Measurements from ENCODE around the gene TKT. TPM values are rescaled to one million over a fixed set of nuclear protein-coding genes. Genes with fewer than 3 reads are reported as not detected.

TKT gene
- total RNA-seq, 4 donors from 2014 or later = 18.5 to 41.3 (median 23.8) TPM

GRCh38 chr3:53181528-53181927, 74.3 kb downstream of the TKT start:
- H3K27me3 ChIP-seq = no peaks in the 10 kb centered on the region
- in situ Hi-C loops (cut with MboI; ENCODE audit: low sequenced_read_pairs in 4 of 4) = no loop called here
- no peak overlapping the region for H3K27ac ChIP-seq
- H3K36me3 ChIP-seq = no peaks in the 10 kb centered on the region
- DNase-seq (no peak), ATAC-seq (no peak)
- no peaks in the 10 kb centered on the region for H3K9me3 ChIP-seq
- TF ChIP-seq, protein P1, sequence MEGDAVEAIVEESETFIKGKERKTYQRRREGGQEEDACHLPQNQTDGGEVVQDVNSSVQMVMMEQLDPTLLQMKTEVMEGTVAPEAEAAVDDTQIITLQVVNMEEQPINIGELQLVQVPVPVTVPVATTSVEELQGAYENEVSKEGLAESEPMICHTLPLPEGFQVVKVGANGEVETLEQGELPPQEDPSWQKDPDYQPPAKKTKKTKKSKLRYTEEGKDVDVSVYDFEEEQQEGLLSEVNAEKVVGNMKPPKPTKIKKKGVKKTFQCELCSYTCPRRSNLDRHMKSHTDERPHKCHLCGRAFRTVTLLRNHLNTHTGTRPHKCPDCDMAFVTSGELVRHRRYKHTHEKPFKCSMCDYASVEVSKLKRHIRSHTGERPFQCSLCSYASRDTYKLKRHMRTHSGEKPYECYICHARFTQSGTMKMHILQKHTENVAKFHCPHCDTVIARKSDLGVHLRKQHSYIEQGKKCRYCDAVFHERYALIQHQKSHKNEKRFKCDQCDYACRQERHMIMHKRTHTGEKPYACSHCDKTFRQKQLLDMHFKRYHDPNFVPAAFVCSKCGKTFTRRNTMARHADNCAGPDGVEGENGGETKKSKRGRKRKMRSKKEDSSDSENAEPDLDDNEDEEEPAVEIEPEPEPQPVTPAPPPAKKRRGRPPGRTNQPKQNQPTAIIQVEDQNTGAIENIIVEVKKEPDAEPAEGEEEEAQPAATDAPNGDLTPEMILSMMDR (IDR thresholded peaks at IDR 0.05 in 4 of 5, conservative IDR thresholded peaks at IDR 0.05 in 1 of 5) = no peak
- TF ChIP-seq POLR2A (IDR thresholded peaks at IDR 0.05) = no peak
- no peaks in the 10 kb centered on the region for H3K4me1 ChIP-seq
- intact Hi-C loops (cut with DNase I; ENCODE audit: low total_unique reads) = no loop called here
- H3K4me3 ChIP-seq = no peak overlapping the region

GRCh38 chr3:53181024-53181371, 74.8 kb downstream of the TKT start:
- in situ Hi-C loops (cut with MboI; ENCODE audit: low sequenced_read_pairs in 4 of 4) (no loop called here), intact Hi-C loops (cut with DNase I; ENCODE audit: low total_unique reads) (no loop called here)
- DNase-seq (no peak), ATAC-seq (no peak)
- Histone ChIP-seq H3K27ac (no peak overlapping the region), H3K4me3 (no peak overlapping the region), H3K27me3 (no peaks in the 10 kb centered on the region), H3K4me1 (no peaks in the 10 kb centered on the region), H3K9me3 (no peaks in the 10 kb centered on the region), H3K36me3 (no peaks in the 10 kb centered on the region)
- no peak for TF ChIP-seq POLR2A (IDR thresholded peaks at IDR 0.05)

GRCh38 chr3:53180305-53181023, 75.4 kb downstream of the TKT start:
- ATAC-seq = no peak
- intact Hi-C loops (cut with DNase I; ENCODE audit: low total_unique reads) = no loop called here
- no peak overlapping the region for H3K4me3 ChIP-seq
- TF ChIP-seq, protein P1 (IDR thresholded peaks at IDR 0.05 in 4 of 5, conservative IDR thresholded peaks at IDR 0.05 in 1 of 5) = no peak
- TF ChIP-seq POLR2A (IDR thresholded peaks at IDR 0.05) = no peak
- H3K27ac ChIP-seq = no peak overlapping the region
- no peak for DNase-seq
- in situ Hi-C loops (cut with MboI; ENCODE audit: low sequenced_read_pairs in 4 of 4) = no loop called here
- no peaks in the 10 kb centered on the region for H3K9me3 ChIP-seq
- no peaks in the 10 kb centered on the region for H3K36me3 ChIP-seq
- no peaks in the 10 kb centered on the region for H3K4me1 ChIP-seq
- H3K27me3 ChIP-seq = no peaks in the 10 kb centered on the region

- H3K36me3 ChIP-seq = no peaks in the 10 kb centered on the region
- H3K27ac ChIP-seq = no peak overlapping the region
Observed at GRCh38 chr3:53179580-53179979, 76.2 kb downstream of the TKT start.

GRCh38 chr3:53178246-53178645, 77.6 kb downstream of the TKT start:
- in situ Hi-C loops (cut with MboI; ENCODE audit: low sequenced_read_pairs in 4 of 4) = no loop called here
- no peak overlapping the region for H3K27ac ChIP-seq
- DNase-seq = no peak
- no peaks in the 10 kb centered on the region for H3K9me3 ChIP-seq
- intact Hi-C loops (cut with DNase I; ENCODE audit: low total_unique reads) = no loop called here
- no peaks in the 10 kb centered on the region for H3K4me1 ChIP-seq
- ATAC-seq = no peak
- no peaks in the 10 kb centered on the region for H3K27me3 ChIP-seq
- TF ChIP-seq, protein P1 (IDR thresholded peaks at IDR 0.05 in 4 of 5, conservative IDR thresholded peaks at IDR 0.05 in 1 of 5) = no peak
- TF ChIP-seq POLR2A (IDR thresholded peaks at IDR 0.05) = no peak
- H3K36me3 ChIP-seq = no peaks in the 10 kb centered on the region
- H3K4me3 ChIP-seq = no peak overlapping the region

More at GRCh38 chr3:53179580-53179979, 76.2 kb downstream of the TKT start:
- H3K4me1 ChIP-seq = no peaks in the 10 kb centered on the region
- no peaks in the 10 kb centered on the region for H3K9me3 ChIP-seq
- intact Hi-C loops (cut with DNase I; ENCODE audit: low total_unique reads) (no loop called here), in situ Hi-C loops (cut with MboI; ENCODE audit: low sequenced_read_pairs in 4 of 4) (no loop called here)
- DNase-seq (no peak), ATAC-seq (no peak)
- H3K27me3 ChIP-seq = no peaks in the 10 kb centered on the region
- H3K4me3 ChIP-seq = no peak overlapping the region
- no peak for TF ChIP-seq POLR2A (IDR thresholded peaks at IDR 0.05)
- TF ChIP-seq, protein P1 (IDR thresholded peaks at IDR 0.05 in 4 of 5, conservative IDR thresholded peaks at IDR 0.05 in 1 of 5) = no peak
